SK-N-SH (cell line): Measurements from ENCODE around the gene HBG1.

Experiments
- CTCF ChIP-seq: fragments of 200-600 bp; sonication (generic); IDR thresholded peaks from 2 replicates; pipeline ENCODE4 v1.6.1; 2017; ENCODE audit warnings: antibody characterized with exemption, mild to moderate bottlenecking, moderate library complexity
- ELF1 ChIP-seq: IDR thresholded peaks from 2 replicates; pipeline ENCODE4 v1.4.0; 2012
- EP300 ChIP-seq, 2 experiments: IDR thresholded peaks; 2 replicates each; pipeline versions ENCODE4 v1.4.0 to v1.6.1; 2012; ENCODE audit warnings: borderline replicate concordance in 1 of 2, low read depth in 1 of 2, low read length in 1 of 2
- FOXJ3 ChIP-seq: sonication (generic); formaldehyde crosslinking; IDR thresholded peaks from 2 replicates; pipeline ENCODE4 v1.5.1; 2020; ENCODE audit warnings: mild to moderate bottlenecking, missing genetic modification reagents

GRCh38 chr11:5233307-5233706 lies 16.4 kb downstream of the HBG1 start:
- TF ChIP-seq ELF1 (no peak), CTCF (no peak), EP300 (IDR thresholded peaks at IDR 0.05; ENCODE audit: borderline replicate concordance in 1 of 2, low read depth in 1 of 2, low read length in 1 of 2) (no peak), FOXJ3 (CRISPR knock-in tag) (no peak)
